GM21528 (cell line): ENCODE data around the gene HPGDS.
"Not testable (repeated sequence)": the region's sequence is repeated elsewhere in the genome, so short reads cannot be mapped to it uniquely, and the experiment has no call there.

Experiments used
- ATAC-seq: cut with Tn5 transposase; IDR thresholded peaks from one replicate; pipeline ENCODE4 v1.9.1; 2021; ENCODE audit warnings: mild to moderate bottlenecking, moderate library complexity; ENCODE audit not compliant: unreplicated experiment, low FRiP score

Gene HPGDS

DNA sequence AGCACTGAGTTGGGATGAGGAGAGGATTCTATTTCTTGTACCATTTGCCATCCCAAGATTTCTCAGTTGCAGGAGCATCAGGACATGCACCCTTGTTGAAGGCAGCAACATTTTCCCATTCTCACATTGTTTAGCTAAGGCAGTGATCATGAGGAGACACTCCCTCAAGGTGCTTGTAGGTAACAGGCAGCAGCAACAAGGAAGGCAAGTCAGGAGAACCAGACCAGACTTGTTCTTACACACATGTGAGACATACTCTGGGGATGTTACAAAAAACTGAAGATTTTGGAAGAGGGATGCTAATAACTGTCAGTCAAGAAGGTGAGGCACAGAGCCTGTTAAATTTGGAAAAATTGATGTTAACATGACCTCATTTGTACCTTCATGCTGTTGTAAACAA lies 15.5 kb upstream of the HPGDS start:
- no peak for ATAC-seq

DNA sequence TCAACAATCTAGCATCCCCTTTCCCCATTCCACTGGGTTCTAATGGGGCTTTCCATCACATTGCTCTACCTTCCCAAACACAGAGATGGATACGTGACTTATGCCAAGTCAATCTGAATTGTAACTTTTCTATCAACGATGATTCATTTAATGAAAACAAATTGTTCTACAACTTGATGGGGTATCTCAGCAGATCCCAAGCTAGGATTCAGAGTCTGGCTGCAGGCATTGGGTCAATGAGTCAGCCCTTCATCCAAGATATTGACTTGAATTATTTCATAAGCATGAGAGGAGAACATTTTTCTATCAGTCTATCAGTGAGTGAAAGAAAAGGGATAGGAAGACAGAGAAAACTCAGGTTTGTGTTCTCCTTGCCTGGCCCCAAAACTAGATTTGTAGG lies 15.0 kb upstream of the HPGDS start:
- no peak for ATAC-seq

- no peak for ATAC-seq
These were observed 13.8 kb upstream of the HPGDS start for GRCh38 chr4:94356444-94356843.

GRCh38 chr4:94354474-94354896 lies 11.8 kb upstream of the HPGDS start:
- no peak for ATAC-seq

GRCh38 chr4:94352996-94353395 lies 10.4 kb upstream of the HPGDS start:
- no peak for ATAC-seq

GRCh38 chr4:94352163-94352562 lies 9.5 kb upstream of the HPGDS start:
- no peak for ATAC-seq

DNA sequence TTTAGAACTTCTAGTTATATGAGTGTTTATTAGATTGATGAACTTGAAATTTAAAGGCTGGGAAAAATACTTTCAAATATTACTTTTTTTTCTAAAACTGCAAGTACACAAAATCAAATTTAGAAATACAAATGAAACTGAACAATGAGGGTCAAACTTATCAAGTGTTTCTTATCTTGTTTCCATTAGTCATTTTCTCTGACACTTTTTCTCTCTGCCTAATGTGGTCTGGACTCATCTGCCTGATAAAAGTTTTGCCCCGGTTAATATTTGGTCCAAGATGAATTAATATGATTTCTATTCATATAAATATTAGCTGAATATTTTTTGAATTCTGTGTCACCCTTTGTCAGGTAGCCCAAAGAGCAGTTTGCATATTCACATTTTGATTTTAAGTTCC lies 8.7 kb upstream of the HPGDS start:
- no peak for ATAC-seq

- ATAC-seq: no peak
These were observed 7.5 kb upstream of the HPGDS start for GRCh38 chr4:94350095-94350494.

DNA sequence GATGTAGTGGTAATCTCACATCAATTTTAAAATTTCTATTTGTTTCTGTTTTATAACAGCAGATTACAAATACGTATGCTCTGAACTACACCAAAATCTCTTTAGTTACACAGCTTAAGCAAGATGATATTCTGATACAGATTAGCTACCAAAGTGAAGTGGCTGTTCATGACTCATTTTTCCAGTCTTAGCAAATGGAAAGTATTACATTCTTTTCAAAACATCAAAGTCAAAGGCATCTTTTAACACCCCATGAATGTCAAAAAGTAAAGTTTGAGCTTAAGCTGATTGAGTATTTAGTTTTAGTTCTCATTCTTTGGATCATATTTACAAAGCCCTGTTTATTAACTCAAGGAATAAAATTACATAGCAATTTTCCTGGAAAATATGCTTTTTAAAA lies 6.6 kb upstream of the HPGDS start:
- ATAC-seq: no peak

GRCh38 chr4:94348666-94349065 lies 6.0 kb upstream of the HPGDS start:
- ATAC-seq: no peak

- ATAC-seq: no peak
These were observed 3.9 kb upstream of the HPGDS start for GRCh38 chr4:94346541-94346940.

DNA sequence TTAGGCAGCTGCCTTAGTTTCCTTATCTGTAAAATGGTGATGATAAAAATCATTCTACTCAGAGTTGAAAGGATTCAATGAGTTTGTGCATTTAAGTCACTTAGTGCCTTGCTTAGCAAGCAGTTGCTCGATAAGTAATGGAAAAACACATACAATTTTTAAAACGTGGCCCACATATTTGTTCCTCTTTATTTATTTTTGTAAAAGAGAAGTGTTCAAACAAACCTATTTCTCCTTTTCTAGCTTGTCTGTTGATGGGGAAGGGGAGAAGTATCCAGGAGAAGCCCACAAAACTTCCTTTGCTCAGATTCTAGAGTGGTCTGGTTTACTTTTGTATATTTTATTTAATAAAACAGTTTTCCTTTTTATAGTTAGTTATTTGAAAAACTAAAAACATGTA lies 3.3 kb upstream of the HPGDS start:
- no peak for ATAC-seq

- ATAC-seq: no peak
These were observed 2.6 kb upstream of the HPGDS start for GRCh38 chr4:94345266-94345665.

- no peak for ATAC-seq
These were observed 1.8 kb upstream of the HPGDS start for GRCh38 chr4:94344457-94344856.

DNA sequence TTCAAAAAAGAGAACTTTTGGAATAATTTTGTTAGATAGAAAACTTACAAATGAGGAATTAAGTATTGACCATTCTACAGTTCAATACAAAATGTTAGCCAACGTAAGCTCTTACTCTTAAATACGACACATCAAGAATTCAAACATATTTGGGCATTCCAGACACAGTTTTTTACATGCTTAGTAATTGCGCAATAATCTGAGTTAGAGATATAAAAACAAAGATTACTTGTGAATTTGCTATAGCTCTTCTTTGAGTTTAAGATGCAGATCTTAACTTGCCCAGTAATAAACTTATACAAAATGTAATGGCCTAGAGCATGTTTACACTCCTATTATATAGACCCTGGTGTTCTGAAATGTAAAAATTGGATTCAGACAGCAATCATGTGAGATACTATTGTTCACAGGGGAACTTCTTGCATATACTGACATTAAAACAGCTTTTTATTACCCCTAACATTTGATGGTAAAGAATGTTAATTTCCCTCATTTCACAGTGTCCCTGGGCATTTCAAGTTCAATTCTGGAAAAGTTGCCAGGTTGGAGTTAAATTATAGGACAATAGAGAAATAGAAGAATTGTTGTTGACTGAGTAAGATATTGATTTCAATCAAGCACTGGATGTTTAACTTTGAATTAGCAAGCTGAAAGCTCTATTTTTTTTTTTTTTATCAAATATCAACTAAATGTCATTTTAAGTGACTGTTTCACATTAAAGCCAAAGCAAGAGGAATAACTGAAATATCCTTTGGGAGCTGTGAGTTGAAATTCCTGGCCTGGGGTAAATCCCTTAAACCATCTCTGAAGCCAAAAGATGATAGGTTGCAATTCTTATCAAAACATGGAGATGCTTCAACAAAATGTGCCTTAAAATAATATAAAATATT lies 910 bp downstream of the HPGDS start:
- ATAC-seq: no peak

GRCh38 chr4:94339779-94340178 lies 2.9 kb downstream of the HPGDS start:
- ATAC-seq: no peak

GRCh38 chr4:94338681-94339351 lies 3.8 kb downstream of the HPGDS start:
- ATAC-seq: peak; percentile 70

GRCh38 chr4:94336791-94337190 lies 5.8 kb downstream of the HPGDS start:
- not testable (repeated sequence) for ATAC-seq

GRCh38 chr4:94336303-94336702 lies 6.3 kb downstream of the HPGDS start:
- no peak for ATAC-seq

DNA sequence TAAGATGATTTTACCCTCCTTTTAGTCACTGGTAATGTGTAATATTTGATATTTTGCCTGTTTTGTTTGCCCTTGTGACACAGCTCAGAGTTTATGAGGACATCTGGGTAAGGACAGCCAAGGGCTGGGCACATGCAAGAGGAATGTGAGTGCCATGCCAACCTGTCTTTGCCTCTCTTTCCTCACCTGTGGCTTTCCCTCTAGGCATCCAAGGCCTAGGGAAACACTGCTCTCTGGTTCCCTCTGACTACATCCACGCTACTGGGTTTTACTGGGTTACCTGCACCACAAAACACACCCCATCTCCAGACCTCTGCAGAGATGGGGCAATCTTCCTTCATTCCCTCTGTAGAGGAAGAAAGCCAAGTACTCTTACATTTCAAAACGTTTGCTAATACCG lies 7.7 kb downstream of the HPGDS start:
- ATAC-seq: no peak

DNA sequence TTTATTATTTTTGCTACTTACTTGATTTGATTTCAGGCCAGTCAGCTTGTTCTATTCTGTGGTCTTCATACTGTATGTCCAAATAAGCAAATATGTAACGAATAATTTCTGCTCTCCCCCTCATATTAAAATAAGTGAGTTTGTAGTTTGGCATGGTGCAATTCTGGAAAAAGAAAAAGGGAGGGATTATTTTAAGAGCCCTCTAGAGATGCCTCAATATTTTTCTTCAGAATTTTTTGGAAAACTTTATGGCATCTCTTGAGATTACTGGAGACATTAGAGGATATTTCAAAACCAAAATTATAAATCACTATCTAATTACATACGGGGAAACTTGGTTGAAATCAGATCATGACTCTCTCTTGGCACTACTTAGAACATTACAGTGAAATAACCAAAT lies 8.2 kb downstream of the HPGDS start:
- ATAC-seq: no peak

DNA sequence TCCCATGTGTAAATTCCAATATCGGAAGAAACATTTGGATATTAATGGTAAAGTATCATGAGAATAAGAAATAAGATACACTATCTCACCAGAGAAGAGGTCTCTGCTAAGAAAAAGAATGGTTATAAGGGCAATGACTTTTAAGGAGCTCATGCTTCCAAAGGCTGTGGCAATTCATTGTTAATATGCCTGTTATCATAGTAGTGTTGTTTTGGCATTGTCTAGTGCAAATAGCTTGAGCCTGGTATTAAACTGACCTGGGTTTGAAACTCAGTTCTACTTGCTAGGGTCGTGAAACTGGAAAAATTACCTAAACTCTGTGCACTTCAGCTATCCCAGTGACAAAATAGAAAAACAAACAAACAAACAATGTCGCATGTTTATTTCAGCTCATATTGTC lies 8.8 kb downstream of the HPGDS start:
- no peak for ATAC-seq
